IMR-90 (cell line): Measurements from ENCODE around the gene TIPRL. TPM values are rescaled to one million over a fixed set of nuclear protein-coding genes. Genes with fewer than 3 reads are reported as not detected.

Experiments used
- ATAC-seq: fragments of 200-7000 bp; cut with Tn5 transposase; 2 replicates; pipeline ENCODE4 v1.9.1; 2020; ENCODE audit warnings: low read depth, mild to moderate bottlenecking, moderate library complexity
- BruUV-seq: library from RNA; stranded (reverse); fragments of 400-500 nt; replicated peaks from 2 replicates; lab custom pipeline; 2021; lab: Mats Ljungman, UMichigan
- CTCF ChIA-PET: fragments of 300-600 bp; formaldehyde crosslinking; extraction: SDS; loops from one replicate; lab custom pipeline; 2021; ENCODE audit warnings: antibody characterized with exemption; lab: Yijun Ruan, JAX
- POLR2A ChIA-PET: fragments of 300-600 bp; sonication (Branson Sonifier 250); formaldehyde crosslinking; loops from one replicate; lab custom pipeline; 2022; ENCODE audit warnings: antibody characterized with exemption; ENCODE audit not compliant: unreplicated experiment; lab: Charles Lee
- DNase-seq: peaks from one replicate; pipeline ENCODE4 v3.0.0; 2013
- H2AFZ ChIP-seq: replicated peaks from 2 replicates; pipeline ENCODE3; 2013; ENCODE audit warnings: low read length, mild to moderate bottlenecking; ENCODE audit not compliant: poor library complexity
- H2AK5ac ChIP-seq: 2 replicates; pipeline ENCODE4 v1.6.1; 2013; ENCODE audit warnings: low read depth, low read length, inconsistent platforms
- H2AK9ac ChIP-seq: replicated peaks from 2 replicates; pipeline ENCODE3; 2013; ENCODE audit warnings: mild to moderate bottlenecking, low read depth, low read length, moderate library complexity; ENCODE audit not compliant: poor library complexity
- H2BK120ac ChIP-seq: 2 replicates; pipeline ENCODE4 v1.6.1; 2013; ENCODE audit warnings: low read depth, low read length, inconsistent platforms
- H2BK15ac ChIP-seq: 3 replicates; pipeline ENCODE4 v1.6.1; 2013; ENCODE audit warnings: low read depth, low read length, inconsistent platforms
- H2BK20ac ChIP-seq: 2 replicates; pipeline ENCODE4 v1.6.1; 2013; ENCODE audit warnings: low read depth, mild to moderate bottlenecking, inconsistent platforms, low read length, moderate library complexity
- H2BK5ac ChIP-seq: 2 replicates; pipeline ENCODE4 v1.6.1; 2013; ENCODE audit warnings: mild to moderate bottlenecking, low read depth, low read length, inconsistent platforms; ENCODE audit not compliant: poor library complexity, severe bottlenecking
- H3K14ac ChIP-seq: replicated peaks from 2 replicates; pipeline ENCODE4 v1.6.1; 2013; ENCODE audit warnings: low read depth, low read length, inconsistent platforms
- H3K18ac ChIP-seq: 2 replicates; pipeline ENCODE4 v1.6.1; 2013; ENCODE audit warnings: low read depth, low read length, control low read depth
- H3K23ac ChIP-seq: 2 replicates; pipeline ENCODE4 v1.6.1; 2013; ENCODE audit warnings: low read depth, low read length, inconsistent platforms
- H3K27ac ChIP-seq: 2 replicates; pipeline ENCODE4 v1.5.1; 2013; ENCODE audit warnings: mild to moderate bottlenecking, control low read depth, low read length; ENCODE audit not compliant: insufficient read depth
- H3K27me3 ChIP-seq: 2 replicates; pipeline ENCODE4 v1.6.1; 2013; ENCODE audit warnings: low read length; ENCODE audit not compliant: control insufficient read depth, insufficient read depth
- H3K36me3 ChIP-seq: 2 replicates; pipeline ENCODE4 v1.6.1; 2013; ENCODE audit warnings: low read length, mixed read lengths; ENCODE audit not compliant: control insufficient read depth, insufficient read depth
- H3K4ac ChIP-seq: 2 replicates; pipeline ENCODE4 v1.6.1; 2013; ENCODE audit warnings: low read depth, low read length, inconsistent platforms
- H3K4me1 ChIP-seq: 2 replicates; pipeline ENCODE4 v1.6.1; 2013; ENCODE audit warnings: low read length, mixed read lengths; ENCODE audit not compliant: control insufficient read depth, insufficient read depth
- H3K4me2 ChIP-seq: 2 replicates; pipeline ENCODE4 v1.6.1; 2013; ENCODE audit warnings: low read depth, mild to moderate bottlenecking, control low read depth, low read length, moderate library complexity
- H3K4me3 ChIP-seq: 2 replicates; pipeline ENCODE4 v1.5.1; 2013; ENCODE audit warnings: low read depth, mild to moderate bottlenecking, control low read depth, low read length, moderate library complexity; ENCODE audit not compliant: insufficient read depth
- H3K56ac ChIP-seq: 2 replicates; pipeline ENCODE4 v1.6.1; 2013; ENCODE audit warnings: low read length, inconsistent platforms; ENCODE audit not compliant: insufficient read depth; ENCODE audit errors: extremely low read depth
- H3K79me1 ChIP-seq, 2 experiments: 2 replicates each; pipeline ENCODE4 v1.6.1; 2013; ENCODE audit warnings: low read length in 2 of 2, inconsistent platforms in 1 of 2, low read depth in 1 of 2
- H3K9ac ChIP-seq: 2 replicates; pipeline ENCODE4 v1.6.1; 2013; ENCODE audit warnings: low read depth, low read length, control low read depth
- H3K9me1 ChIP-seq: 2 replicates; pipeline ENCODE4 v1.6.1; 2013; ENCODE audit warnings: low read length, inconsistent platforms; ENCODE audit not compliant: insufficient read depth
- H3K9me3 ChIP-seq: 2 replicates; pipeline ENCODE4 v1.6.1; 2013; ENCODE audit warnings: low read length; ENCODE audit not compliant: control insufficient read depth, insufficient read depth
- H4K20me1 ChIP-seq: 2 replicates; pipeline ENCODE4 v1.6.1; 2013; ENCODE audit warnings: low read length, inconsistent platforms; ENCODE audit not compliant: insufficient read depth
- H4K5ac ChIP-seq: 2 replicates; pipeline ENCODE4 v1.6.1; 2013; ENCODE audit warnings: mild to moderate bottlenecking, low read depth, low read length, control low read depth
- H4K8ac ChIP-seq, 2 experiments: 2 replicates each; pipeline ENCODE4 v1.6.1; 2013; ENCODE audit warnings: low read depth in 2 of 2, low read length in 2 of 2, control low read depth in 1 of 2, inconsistent platforms in 1 of 2
- H4K91ac ChIP-seq: 2 replicates; pipeline ENCODE4 v1.6.1; 2013; ENCODE audit warnings: low read depth, low read length, inconsistent platforms; ENCODE audit not compliant: insufficient read depth
- ELK1 ChIP-seq: fragments of 150-350 bp; IDR thresholded peaks from 2 replicates; pipeline ENCODE4 v1.6.1; 2016; ENCODE audit warnings: low read depth, mild to moderate bottlenecking, low read length, moderate library complexity, borderline replicate concordance
- FOS ChIP-seq: fragments of 150-350 bp; IDR thresholded peaks from 2 replicates; pipeline ENCODE4 v1.6.1; 2016; ENCODE audit warnings: low read depth, low read length
- MAFK ChIP-seq: IDR thresholded peaks from 2 replicates; pipeline ENCODE4 v1.6.1; 2012; ENCODE audit warnings: low read depth, low read length, improper control_type of control experiment
- MAZ ChIP-seq: IDR thresholded peaks from 2 replicates; pipeline ENCODE4 v1.6.1; 2012; ENCODE audit warnings: low read depth, mild to moderate bottlenecking, low read length, improper control_type of control experiment, moderate library complexity, borderline replicate concordance
- MXI1 ChIP-seq: IDR thresholded peaks from 2 replicates; pipeline ENCODE4 v1.6.1; 2012; ENCODE audit warnings: low read depth, mild to moderate bottlenecking, low read length, moderate library complexity, borderline replicate concordance
- NFE2L2 ChIP-seq: fragments of 150-350 bp; IDR thresholded peaks from 2 replicates; pipeline ENCODE4 v1.6.1; 2016; ENCODE audit warnings: low read depth, mild to moderate bottlenecking, low read length
- RAD21 ChIP-seq: IDR thresholded peaks from 2 replicates; pipeline ENCODE4 v1.6.1; 2012; ENCODE audit warnings: low read length, improper control_type of control experiment
- USF2 ChIP-seq: fragments of 150-350 bp; IDR thresholded peaks from 2 replicates; pipeline ENCODE4 v1.6.1; 2017; ENCODE audit warnings: mild to moderate bottlenecking, antibody characterized with exemption, low read length, low read depth
- WGBS, 2 experiments: methylation state at CpG; one replicate each; pipeline versions ENCODE4 v1.1.5 to v1.1.7; 2013; ENCODE audit warnings: missing lambda C conversion rate in 2 of 2; ENCODE audit not compliant: insufficient read length in 1 of 2; ENCODE audit errors: extremely low coverage in 2 of 2; 5-methylcytosine and 5-hydroxymethylcytosine counted together
- dilution Hi-C: fragments of 300-500 bp; cut with HindIII; formaldehyde crosslinking; loops from one replicate; pipeline ENCODE4 v1.14.3; 2018; ENCODE audit warnings: low sequenced_read_pairs; ENCODE audit not compliant: unreplicated experiment
- in situ Hi-C: fragments of 300-500 bp; cut with MboI; formaldehyde crosslinking; loops from 3 replicates; pipeline ENCODE4 v1.14.3; 2019; ENCODE audit warnings: low sequenced_read_pairs, inconsistent platforms, mixed read lengths
- intact Hi-C: fragments of 100-400 bp; cut with micrococcal nuclease; formaldehyde crosslinking; loops from 2 replicates; pipeline ENCODE4 v1.10.0; 2022
- polyA plus RNA-seq, 3 experiments: library from polyadenylated mRNA; depleted of rRNA; stranded (reverse); fragments of >200 nt; gene quantifications; 2 replicates each; pipeline ENCODE4 v1.2.3, GENCODE V29; 2012; ENCODE audit warnings: low replicate concordance in 1 of 3
- total RNA-seq: library from RNA; depleted of rRNA; stranded (reverse); fragments of >200 nt; gene quantifications from 2 replicates; pipeline ENCODE4 v1.2.3, GENCODE V29; 2012
- TF ChIP-seq, protein P1 (sequence below): conservative IDR thresholded peaks from 2 replicates; pipeline ENCODE4 v1.5.1; 2012; ENCODE audit warnings: mild to moderate bottlenecking, low read depth, low read length, improper control_type of control experiment

The TIPRL gene
- total and polyA plus RNA-seq, 2 of the 4 experiments (the other 2 are of a cell fraction), result 15.4 to 23.8 TPM

GRCh38 chr1:168129933-168130332, 48.8 kb upstream of the TIPRL start (continued):
- TF ChIP-seq USF2, result no peak
- no peak for TF ChIP-seq MXI1

GRCh38 chr1:168134132-168134531, 44.6 kb upstream of the TIPRL start:
- Histone ChIP-seq H3K23ac (no peak overlapping the region), H2BK120ac (no peak overlapping the region), H4K5ac (no peak overlapping the region), H3K14ac (no peak overlapping the region), H3K4me2 (no peak overlapping the region), H3K36me3 (peaks cover 3% of the 10 kb centered on the region), H2AK9ac (no peak overlapping the region), H4K8ac (no peak overlapping the region), H3K4me3 (no peak overlapping the region), H2BK5ac (no peak overlapping the region), H3K4me1 (peaks cover 3% of the 10 kb centered on the region; the same call in 1 of the 2 replicates), H3K27ac (no peak overlapping the region), H3K9ac (no peak overlapping the region), H3K27me3 (no peaks in the 10 kb centered on the region), H3K56ac (no peak overlapping the region), H4K91ac (no peak overlapping the region), H3K9me1 (peaks cover 2% of the 10 kb centered on the region; the same call in 1 of the 2 replicates), H3K4ac (no peak overlapping the region), H3K18ac (no peak overlapping the region), H2BK15ac (no peak overlapping the region), H3K9me3 (no peaks in the 10 kb centered on the region), H2AK5ac (no peak overlapping the region), H4K20me1 (no peaks in the 10 kb centered on the region), H3K79me1 (peaks cover 23 to 38% of the 10 kb centered on the region in 2 experiments), H2AFZ (no peak overlapping the region), H2BK20ac (no peak overlapping the region)
- ChIA-PET POLR2A (no interaction called here), CTCF (no interaction called here)
- no peak for ATAC-seq
- TF ChIP-seq, protein P1, sequence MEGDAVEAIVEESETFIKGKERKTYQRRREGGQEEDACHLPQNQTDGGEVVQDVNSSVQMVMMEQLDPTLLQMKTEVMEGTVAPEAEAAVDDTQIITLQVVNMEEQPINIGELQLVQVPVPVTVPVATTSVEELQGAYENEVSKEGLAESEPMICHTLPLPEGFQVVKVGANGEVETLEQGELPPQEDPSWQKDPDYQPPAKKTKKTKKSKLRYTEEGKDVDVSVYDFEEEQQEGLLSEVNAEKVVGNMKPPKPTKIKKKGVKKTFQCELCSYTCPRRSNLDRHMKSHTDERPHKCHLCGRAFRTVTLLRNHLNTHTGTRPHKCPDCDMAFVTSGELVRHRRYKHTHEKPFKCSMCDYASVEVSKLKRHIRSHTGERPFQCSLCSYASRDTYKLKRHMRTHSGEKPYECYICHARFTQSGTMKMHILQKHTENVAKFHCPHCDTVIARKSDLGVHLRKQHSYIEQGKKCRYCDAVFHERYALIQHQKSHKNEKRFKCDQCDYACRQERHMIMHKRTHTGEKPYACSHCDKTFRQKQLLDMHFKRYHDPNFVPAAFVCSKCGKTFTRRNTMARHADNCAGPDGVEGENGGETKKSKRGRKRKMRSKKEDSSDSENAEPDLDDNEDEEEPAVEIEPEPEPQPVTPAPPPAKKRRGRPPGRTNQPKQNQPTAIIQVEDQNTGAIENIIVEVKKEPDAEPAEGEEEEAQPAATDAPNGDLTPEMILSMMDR, result no peak
- TF ChIP-seq NFE2L2, result no peak
- TF ChIP-seq RAD21, result no peak
- TF ChIP-seq MAZ, result no peak
- TF ChIP-seq ELK1, result no peak
- no peak for TF ChIP-seq FOS
- TF ChIP-seq MAFK, result no peak
- TF ChIP-seq USF2, result no peak
- no peak for DNase-seq
- in situ Hi-C loops (loop anchor here (25.0 kb wide), 1 partner anchor 978 kb away; the partner anchor contains the start of gene ATP1B1), dilution Hi-C loops (no loop called here), intact Hi-C loops (no loop called here)
- no TSS peak for BruUV-seq
- no CpG with 5 or more reads among the region's 1 CpG for WGBS, 2 experiments
